Loucy (cell line): Measurements from ENCODE around the gene CMTR1.

ENCODE experiments used
- EZH2phosphoT487 ChIP-seq: fragments of 200-600 bp; IDR thresholded peaks from 2 replicates; pipeline ENCODE4 v1.6.1; 2018; ENCODE audit warnings: antibody characterized with exemption, mild to moderate bottlenecking, moderate library complexity, borderline replicate concordance
- TF ChIP-seq, protein P1 (sequence below): fragments of 200-600 bp; sonication (generic); conservative IDR thresholded peaks from 2 replicates; pipeline ENCODE4 v1.5.1; 2014; ENCODE audit warnings: mild to moderate bottlenecking, antibody characterized with exemption, low read length

DNA sequence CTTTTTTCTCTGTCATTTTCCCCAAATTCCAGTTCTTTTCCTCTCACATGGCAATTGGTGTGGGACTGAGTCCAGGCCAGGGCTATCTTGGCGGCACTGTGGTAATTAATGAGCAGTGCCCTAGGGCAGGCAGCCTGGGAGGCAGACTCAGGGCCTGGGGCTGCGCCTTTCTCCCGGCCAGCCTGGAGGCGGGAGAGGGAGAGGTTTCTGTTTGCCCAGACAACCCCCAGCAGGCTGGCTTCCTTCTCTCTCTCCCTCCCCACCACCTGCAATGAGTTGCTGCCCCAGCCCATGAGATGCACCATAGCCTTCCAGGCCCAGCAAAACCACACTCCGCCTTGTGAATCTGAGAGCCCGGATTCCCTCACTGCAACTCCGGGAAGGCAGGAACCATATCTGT lies 81.8 kb downstream of the CMTR1 start:
- TF ChIP-seq, protein P1, sequence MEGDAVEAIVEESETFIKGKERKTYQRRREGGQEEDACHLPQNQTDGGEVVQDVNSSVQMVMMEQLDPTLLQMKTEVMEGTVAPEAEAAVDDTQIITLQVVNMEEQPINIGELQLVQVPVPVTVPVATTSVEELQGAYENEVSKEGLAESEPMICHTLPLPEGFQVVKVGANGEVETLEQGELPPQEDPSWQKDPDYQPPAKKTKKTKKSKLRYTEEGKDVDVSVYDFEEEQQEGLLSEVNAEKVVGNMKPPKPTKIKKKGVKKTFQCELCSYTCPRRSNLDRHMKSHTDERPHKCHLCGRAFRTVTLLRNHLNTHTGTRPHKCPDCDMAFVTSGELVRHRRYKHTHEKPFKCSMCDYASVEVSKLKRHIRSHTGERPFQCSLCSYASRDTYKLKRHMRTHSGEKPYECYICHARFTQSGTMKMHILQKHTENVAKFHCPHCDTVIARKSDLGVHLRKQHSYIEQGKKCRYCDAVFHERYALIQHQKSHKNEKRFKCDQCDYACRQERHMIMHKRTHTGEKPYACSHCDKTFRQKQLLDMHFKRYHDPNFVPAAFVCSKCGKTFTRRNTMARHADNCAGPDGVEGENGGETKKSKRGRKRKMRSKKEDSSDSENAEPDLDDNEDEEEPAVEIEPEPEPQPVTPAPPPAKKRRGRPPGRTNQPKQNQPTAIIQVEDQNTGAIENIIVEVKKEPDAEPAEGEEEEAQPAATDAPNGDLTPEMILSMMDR: no peak
- TF ChIP-seq EZH2phosphoT487: no peak
